ENCODE results near the gene ATF7IP2. TPM values are rescaled to one million over a fixed set of nuclear protein-coding genes. Genes with fewer than 3 reads are reported as not detected.

ATF7IP2 gene
- total and polyA plus RNA-seq, 7 donors: 3.7 to 22.0 (median 13.3) TPM

GRCh38 chr16:10345629-10346028 lies 40.2 kb upstream of the ATF7IP2 start:
- no peak for DNase-seq
- H3K36me3 ChIP-seq: no peaks in the 10 kb centered on the region
- H3K27me3 ChIP-seq: no peaks in the 10 kb centered on the region
- peaks cover 3 to 8% (median 6%) of the 10 kb centered on the region in 4 donors for H3K9me3 ChIP-seq
- TF ChIP-seq EP300 (IDR thresholded peaks at IDR 0.05) (no peak), POLR2A (IDR thresholded peaks at IDR 0.05) (no peak), CTCF (IDR thresholded peaks at IDR 0.05) (no peak), POLR2AphosphoS5 (IDR thresholded peaks at IDR 0.05) (no peak)
- no peak overlapping the region for H3K27ac ChIP-seq
- WGBS, 2 donors: 96 to 97% methylated on average over 3 of the region's 3 CpGs
- intact Hi-C loops (cut with DNase I): no loop called here
- peaks cover 0 to 22% (median 2%) of the 10 kb centered on the region in 4 donors for H3K4me1 ChIP-seq
- H3K4me3 ChIP-seq: no peak overlapping the region

GRCh38 chr16:10349851-10350250 lies 36.0 kb upstream of the ATF7IP2 start:
- Histone ChIP-seq H3K4me3 (no peak overlapping the region), H3K9me3 (no peaks in the 10 kb centered on the region), H3K27me3 (no peaks in the 10 kb centered on the region), H3K27ac (no peak overlapping the region), H3K4me1 (no peaks in the 10 kb centered on the region), H3K36me3 (no peaks in the 10 kb centered on the region)
- TF ChIP-seq POLR2AphosphoS5 (IDR thresholded peaks at IDR 0.05) (no peak), POLR2A (IDR thresholded peaks at IDR 0.05) (no peak), EP300 (IDR thresholded peaks at IDR 0.05) (no peak), CTCF (IDR thresholded peaks at IDR 0.05) (no peak)
- DNase-seq: no peak
- intact Hi-C loops (cut with DNase I): no loop called here
- 87 to 91% methylated on average over 5 of the region's 5 CpGs for WGBS, 2 donors

- Histone ChIP-seq H3K4me3 (no peak overlapping the region), H3K4me1 (no peaks in the 10 kb centered on the region), H3K9me3 (no peaks in the 10 kb centered on the region), H3K27ac (no peak overlapping the region), H3K36me3 (no peaks in the 10 kb centered on the region), H3K27me3 (no peaks in the 10 kb centered on the region)
- WGBS, 2 donors: 58 to 83% methylated on average over 2 of the region's 2 CpGs
- TF ChIP-seq EP300 (IDR thresholded peaks at IDR 0.05) (no peak), POLR2AphosphoS5 (IDR thresholded peaks at IDR 0.05) (no peak), CTCF (IDR thresholded peaks at IDR 0.05) (no peak), POLR2A (IDR thresholded peaks at IDR 0.05) (no peak)
- intact Hi-C loops (cut with DNase I): no loop called here
- DNase-seq: no peak
Measured at GRCh38 chr16:10352262-10352661, 33.6 kb upstream of the ATF7IP2 start.

GRCh38 chr16:10355589-10355988 lies 30.3 kb upstream of the ATF7IP2 start:
- H3K27me3 ChIP-seq: no peaks in the 10 kb centered on the region
- H3K9me3 ChIP-seq: no peaks in the 10 kb centered on the region
- TF ChIP-seq POLR2A (IDR thresholded peaks at IDR 0.05) (no peak), EP300 (IDR thresholded peaks at IDR 0.05) (no peak), POLR2AphosphoS5 (IDR thresholded peaks at IDR 0.05) (no peak), CTCF (IDR thresholded peaks at IDR 0.05) (no peak)
- no peak overlapping the region for H3K4me3 ChIP-seq
- DNase-seq: no peak
- intact Hi-C loops (cut with DNase I): no loop called here
- WGBS, 2 donors: 96% methylated on average over 23 of the region's 23 CpGs
- no peaks in the 10 kb centered on the region for H3K36me3 ChIP-seq
- H3K4me1 ChIP-seq: no peaks in the 10 kb centered on the region
- no peak overlapping the region for H3K27ac ChIP-seq

Measured in sigmoid colon (tissue), 7 donors.